Glutamatergic neuron (in vitro differentiated cells): ENCODE measurements around the gene DPM3. TPM values are rescaled to one million over a fixed set of nuclear protein-coding genes. Genes with fewer than 3 reads are reported as not detected.
A peak's percentile ranks its signal among the peaks of the same experiment; 100 is the strongest.

ENCODE experiments used
- DNase-seq: peaks from one replicate; pipeline ENCODE4 v3.0.0; 2022
- H3K27ac Mint-ChIP-seq: one replicate; pipeline ENCODE4 v1.8.0; 2020; ENCODE audit warnings: mild to moderate bottlenecking, mixed read lengths, inconsistent platforms; ENCODE audit not compliant: unreplicated experiment
- H3K27me3 Mint-ChIP-seq: one replicate; pipeline ENCODE4 v1.8.0; 2020; ENCODE audit warnings: mild to moderate bottlenecking, moderate library complexity, mixed read lengths, inconsistent platforms; ENCODE audit not compliant: unreplicated experiment
- H3K36me3 Mint-ChIP-seq: one replicate; pipeline ENCODE4 v1.8.0; 2020; ENCODE audit warnings: mild to moderate bottlenecking, mixed read lengths, inconsistent platforms; ENCODE audit not compliant: unreplicated experiment
- H3K4me1 Mint-ChIP-seq: one replicate; pipeline ENCODE4 v1.8.0; 2020; ENCODE audit warnings: mild to moderate bottlenecking, low read depth, mixed read lengths, inconsistent platforms; ENCODE audit not compliant: unreplicated experiment
- H3K4me3 Mint-ChIP-seq: one replicate; pipeline ENCODE4 v1.8.0; 2020; ENCODE audit warnings: mild to moderate bottlenecking, mixed read lengths, inconsistent platforms; ENCODE audit not compliant: unreplicated experiment
- H3K9me3 Mint-ChIP-seq: one replicate; pipeline ENCODE4 v1.8.0; 2020; ENCODE audit warnings: mild to moderate bottlenecking, moderate library complexity, mixed read lengths, inconsistent platforms; ENCODE audit not compliant: unreplicated experiment
- total RNA-seq: library from RNA; stranded (reverse); fragmentation: NEBNext Ultra II Directional; extraction: Animal tissue kit (Norgen Biotek cat#: 25700); gene quantifications from one replicate; pipeline ENCODE4 v1.2.1, GENCODE V29; 2021; ENCODE audit not compliant: unreplicated experiment
- TF ChIP-seq, protein P1 (sequence below): fragments of 200-600 bp; sonication (generic); IDR thresholded peaks from one replicate; pipeline ENCODE4 v1.5.0; 2021; ENCODE audit not compliant: partially characterized antibody, unreplicated experiment

DPM3 gene
- total RNA-seq, 1 donor from 2014 or later: 27.7 TPM

GRCh38 chr1:155103325-155103724, 37.0 kb downstream of the DPM3 start:
- Mint-ChIP-seq H3K27ac (no peak overlapping the region), H3K4me3 (no peak overlapping the region), H3K36me3 (no peaks in the 10 kb centered on the region), H3K27me3 (no peaks in the 10 kb centered on the region), H3K9me3 (no peaks in the 10 kb centered on the region), H3K4me1 (no peaks in the 10 kb centered on the region)
- DNase-seq: no peak
- TF ChIP-seq, protein P1, sequence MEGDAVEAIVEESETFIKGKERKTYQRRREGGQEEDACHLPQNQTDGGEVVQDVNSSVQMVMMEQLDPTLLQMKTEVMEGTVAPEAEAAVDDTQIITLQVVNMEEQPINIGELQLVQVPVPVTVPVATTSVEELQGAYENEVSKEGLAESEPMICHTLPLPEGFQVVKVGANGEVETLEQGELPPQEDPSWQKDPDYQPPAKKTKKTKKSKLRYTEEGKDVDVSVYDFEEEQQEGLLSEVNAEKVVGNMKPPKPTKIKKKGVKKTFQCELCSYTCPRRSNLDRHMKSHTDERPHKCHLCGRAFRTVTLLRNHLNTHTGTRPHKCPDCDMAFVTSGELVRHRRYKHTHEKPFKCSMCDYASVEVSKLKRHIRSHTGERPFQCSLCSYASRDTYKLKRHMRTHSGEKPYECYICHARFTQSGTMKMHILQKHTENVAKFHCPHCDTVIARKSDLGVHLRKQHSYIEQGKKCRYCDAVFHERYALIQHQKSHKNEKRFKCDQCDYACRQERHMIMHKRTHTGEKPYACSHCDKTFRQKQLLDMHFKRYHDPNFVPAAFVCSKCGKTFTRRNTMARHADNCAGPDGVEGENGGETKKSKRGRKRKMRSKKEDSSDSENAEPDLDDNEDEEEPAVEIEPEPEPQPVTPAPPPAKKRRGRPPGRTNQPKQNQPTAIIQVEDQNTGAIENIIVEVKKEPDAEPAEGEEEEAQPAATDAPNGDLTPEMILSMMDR: no peak

- H3K27ac Mint-ChIP-seq: no peak overlapping the region
- H3K27me3 Mint-ChIP-seq: no peaks in the 10 kb centered on the region
- TF ChIP-seq, protein P1: no peak
- H3K4me3 Mint-ChIP-seq: no peak overlapping the region
- H3K4me1 Mint-ChIP-seq: peaks cover 5% of the 10 kb centered on the region
- DNase-seq: no peak
- H3K9me3 Mint-ChIP-seq: peaks cover 3% of the 10 kb centered on the region
- H3K36me3 Mint-ChIP-seq: no peaks in the 10 kb centered on the region
Observed at GRCh38 chr1:155099331-155099730, 41.0 kb downstream of the DPM3 start.

- peak overlapping the region; percentile 49 for H3K4me3 Mint-ChIP-seq
- peaks cover 12% of the 10 kb centered on the region for H3K4me1 Mint-ChIP-seq
- H3K36me3 Mint-ChIP-seq: no peaks in the 10 kb centered on the region
- TF ChIP-seq, protein P1: peak; percentile 5
- H3K9me3 Mint-ChIP-seq: peaks cover 6% of the 10 kb centered on the region
- H3K27ac Mint-ChIP-seq: peak overlapping the region; percentile 23
- no peak for DNase-seq
- peaks cover 8% of the 10 kb centered on the region for H3K27me3 Mint-ChIP-seq
Observed at GRCh38 chr1:155094622-155094948, 45.7 kb downstream of the DPM3 start.

DNA sequence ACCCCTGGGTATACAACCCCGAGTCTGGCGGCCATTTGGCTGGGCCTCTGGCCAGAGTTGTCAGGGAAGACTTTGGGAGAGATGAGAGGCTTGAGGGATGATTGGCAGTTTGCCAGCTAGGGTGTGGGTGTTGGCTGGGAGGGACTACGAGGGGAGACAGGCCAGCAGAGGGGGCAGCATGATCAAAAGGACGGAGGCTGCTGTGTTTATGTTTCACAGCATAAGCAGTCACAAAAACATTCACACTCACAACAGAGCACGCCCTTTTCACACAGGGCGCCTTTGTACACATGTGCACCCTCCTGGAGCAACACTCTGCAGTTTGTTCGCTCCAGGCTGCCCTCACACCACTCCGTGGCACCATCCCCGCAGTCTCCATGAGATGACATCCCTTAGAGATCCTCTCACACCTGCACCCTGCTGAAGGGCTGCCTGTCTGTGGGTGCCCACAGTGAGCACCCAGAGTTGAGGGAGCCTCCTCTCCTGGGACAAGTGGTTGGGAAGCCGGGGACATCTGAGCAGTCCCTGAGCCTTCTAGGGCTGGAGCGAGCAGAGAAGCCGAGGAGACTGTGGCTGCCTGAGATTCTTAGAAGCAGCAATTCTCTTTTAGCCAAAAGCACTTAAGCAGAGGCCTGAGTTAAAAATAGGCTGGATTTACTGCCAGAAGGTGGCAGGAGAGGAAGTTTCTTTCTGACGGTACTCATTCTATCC, 46.3 kb downstream of the DPM3 start:
- H3K36me3 Mint-ChIP-seq: no peaks in the 10 kb centered on the region
- peaks cover 8% of the 10 kb centered on the region for H3K27me3 Mint-ChIP-seq
- H3K9me3 Mint-ChIP-seq: peaks cover 6% of the 10 kb centered on the region
- DNase-seq: peak; percentile 61
- no peak overlapping the region for H3K4me3 Mint-ChIP-seq
- TF ChIP-seq, protein P1: peak; percentile 27
- no peak overlapping the region for H3K27ac Mint-ChIP-seq
- H3K4me1 Mint-ChIP-seq: peaks cover 12% of the 10 kb centered on the region

- no peaks in the 10 kb centered on the region for H3K36me3 Mint-ChIP-seq
- no peak overlapping the region for H3K4me3 Mint-ChIP-seq
- TF ChIP-seq, protein P1: no peak
- no peak for DNase-seq
- H3K9me3 Mint-ChIP-seq: peaks cover 6% of the 10 kb centered on the region
- peaks cover 12% of the 10 kb centered on the region for H3K4me1 Mint-ChIP-seq
- peaks cover 8% of the 10 kb centered on the region for H3K27me3 Mint-ChIP-seq
- H3K27ac Mint-ChIP-seq: no peak overlapping the region
Observed at GRCh38 chr1:155092641-155093040, 47.7 kb downstream of the DPM3 start.
